Ureter (tissue), 1 donor: ENCODE results near the gene PRKN. TPM values are rescaled to one million over a fixed set of nuclear protein-coding genes. Genes with fewer than 3 reads are reported as not detected.

Source experiments
- DNase-seq: peaks from one replicate; pipeline ENCODE4 v3.0.0-alpha.2; 2020; ENCODE audit warnings: low spot score
- total RNA-seq: library from RNA; stranded (reverse); gene quantifications from one replicate; pipeline ENCODE4 v1.2.4, GENCODE V29; 2023
- donor health status: DM: yes; HTN: yes; CAD: no.

The PRKN gene
- total RNA-seq, 1 donor from 2014 or later = 12.1 TPM

GRCh38 chr6:161493576-161494118, 1233.9 kb downstream of the PRKN start:
- no peak for DNase-seq

GRCh38 chr6:161489626-161490306, 1237.8 kb downstream of the PRKN start:
- no peak for DNase-seq

GRCh38 chr6:161487694-161488093, 1239.9 kb downstream of the PRKN start:
- no peak for DNase-seq

- no peak for DNase-seq
These were observed 1240.4 kb downstream of the PRKN start for GRCh38 chr6:161487217-161487531.

- DNase-seq = no peak
These were observed 1241.0 kb downstream of the PRKN start for GRCh38 chr6:161486361-161487216.

- DNase-seq = no peak
These were observed 1245.1 kb downstream of the PRKN start for GRCh38 chr6:161482517-161482858.

- DNase-seq = no peak
These were observed 1245.6 kb downstream of the PRKN start for GRCh38 chr6:161481786-161482516.

- DNase-seq = no peak
These were observed 1247.0 kb downstream of the PRKN start for GRCh38 chr6:161480421-161481155.

GRCh38 chr6:161479376-161479775, 1248.2 kb downstream of the PRKN start:
- no peak for DNase-seq

GRCh38 chr6:161477876-161478425, 1249.6 kb downstream of the PRKN start:
- no peak for DNase-seq

- DNase-seq = no peak
These were observed 1250.9 kb downstream of the PRKN start for GRCh38 chr6:161476711-161477110.

GRCh38 chr6:161465403-161465802, 1262.2 kb downstream of the PRKN start:
- no peak for DNase-seq

GRCh38 chr6:161463071-161463470, 1264.5 kb downstream of the PRKN start:
- no peak for DNase-seq

- no peak for DNase-seq
These were observed 1265.4 kb downstream of the PRKN start for GRCh38 chr6:161462148-161462547.

GRCh38 chr6:161459008-161459615, 1268.5 kb downstream of the PRKN start:
- no peak for DNase-seq

- no peak for DNase-seq
These were observed 1269.2 kb downstream of the PRKN start for GRCh38 chr6:161458201-161458951.

GRCh38 chr6:161455848-161456247, 1271.7 kb downstream of the PRKN start:
- no peak for DNase-seq

GRCh38 chr6:161453558-161453957, 1274.0 kb downstream of the PRKN start:
- DNase-seq = no peak

- no peak for DNase-seq
These were observed 1275.3 kb downstream of the PRKN start for GRCh38 chr6:161452241-161452640.

- no peak for DNase-seq
These were observed 1278.0 kb downstream of the PRKN start for GRCh38 chr6:161449521-161449920.
